ENCODE data around the gene LMX1A.

DNA sequence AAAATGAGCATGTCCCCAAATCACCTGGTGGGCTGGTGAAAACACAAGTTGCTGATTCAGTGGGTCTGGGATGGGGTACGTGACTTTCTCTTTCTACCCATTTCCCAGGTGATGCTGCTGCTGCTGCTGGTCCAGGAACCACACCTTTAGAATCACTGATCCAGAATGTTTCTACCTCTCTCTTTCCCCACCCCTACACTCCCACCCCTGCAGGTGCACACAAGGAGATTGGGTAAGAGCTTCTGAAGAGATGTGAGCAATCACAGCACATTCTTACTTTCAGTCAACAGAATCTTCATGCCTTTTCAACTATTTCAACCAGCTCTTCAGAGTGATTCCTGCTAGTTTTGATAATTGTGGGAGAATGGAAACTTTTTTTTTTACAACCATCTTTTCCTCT is 130.9 kb downstream of the LMX1A start:
- TF ChIP-seq CTCF (IDR thresholded peaks at IDR 0.05) (no peak), POLR2A (IDR thresholded peaks at IDR 0.05) (no peak), POLR2AphosphoS5 (IDR thresholded peaks at IDR 0.05) (no peak)

Data from prostate gland (tissue), 2 donors.